Epithelial cell of alveolus of lung (primary cell): ENCODE measurements around the gene GABRB3. TPM values are rescaled to one million over a fixed set of nuclear protein-coding genes. Genes with fewer than 3 reads are reported as not detected.

Experiments used
- total RNA-seq: library from RNA; depleted of rRNA; stranded (reverse); fragments of >200 nt; gene quantifications from 2 replicates; pipeline ENCODE4 v1.2.1, GENCODE V29; 2015

GABRB3 gene
- 1.2 and 3.3 TPM in 2 replicates for total RNA-seq

GRCh38 chr15:26772154-26773066, at the start of gene GABRB3:
GABRB3 (minus strand) TSS chr15:26773066.

Other genes with a start within 250 kb of the GABRB3 start
- gene GABRA5, start 94.0 kb upstream of the GABRB3 start, total RNA-seq = 0.24 and 0.26 TPM in 2 replicates
- gene GABRG3, start 198.1 kb upstream of the GABRB3 start, total RNA-seq = 0.78 TPM in 1 of 2 replicates, not detected in the other